ENCODE measurements around the gene HNRNPR. TPM values are rescaled to one million over a fixed set of nuclear protein-coding genes. Genes with fewer than 3 reads are reported as not detected.

Gene HNRNPR
- polyA plus RNA-seq, 3 donors, result 58.5 to 112 (median 82.9) TPM

DNA sequence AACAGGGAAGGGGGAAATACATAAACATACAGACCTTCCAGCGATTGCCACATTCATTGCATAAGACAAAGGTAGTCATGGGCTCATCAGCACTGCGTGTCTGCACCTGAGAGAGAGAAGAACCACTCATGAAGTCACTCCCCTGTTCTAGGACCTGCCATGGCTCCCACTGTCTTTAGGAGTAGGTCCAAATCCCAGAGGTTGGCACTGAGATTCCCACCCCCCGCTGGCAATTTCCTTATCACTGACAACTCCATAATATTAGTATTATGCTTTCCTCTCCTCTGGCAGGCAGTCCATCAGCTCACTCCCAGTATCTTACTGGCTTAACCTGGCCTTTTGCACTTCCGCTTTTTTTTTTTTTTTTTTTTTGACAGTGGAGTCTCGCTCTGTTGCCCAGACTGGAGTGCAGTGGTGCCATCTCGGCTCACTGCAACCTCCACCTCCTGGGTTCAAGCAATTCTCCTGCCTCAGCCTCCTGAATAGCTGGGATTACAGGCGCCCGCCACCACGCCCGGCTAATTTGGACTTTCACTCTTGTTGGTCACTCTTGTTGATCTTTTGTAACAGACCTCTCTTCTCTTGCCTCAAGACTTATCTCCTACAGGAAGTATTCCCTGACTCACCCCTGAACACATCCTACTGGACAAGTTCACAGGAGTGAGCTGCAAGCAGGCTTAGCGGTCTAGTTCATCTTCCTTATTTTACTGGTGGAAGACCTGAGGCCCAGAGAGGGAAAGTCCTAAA, 40.4 kb upstream of the HNRNPR start:
- H3K36me3 Mint-ChIP-seq, result no peaks in the 10 kb centered on the region
- H3K27me3 Mint-ChIP-seq (ENCODE audit: low read depth in 3 of 3), result peaks cover 6 to 14% (median 8%) of the 10 kb centered on the region in 3 donors
- peaks cover 0 to 3% (median 0%) of the 10 kb centered on the region in 7 donors for H3K9me3 Mint-ChIP-seq
- no peaks in the 10 kb centered on the region for H4K20me1 ChIP-seq (ENCODE audit: insufficient read depth, low read length)
- H3K79me2 ChIP-seq (ENCODE audit: insufficient read depth, low read length), result no peaks in the 10 kb centered on the region
- no peak overlapping the region for H3K4me2 ChIP-seq (replicated peaks; ENCODE audit: extremely low read depth, low read length, poor library complexity, severe bottlenecking)
- H3K9me3 ChIP-seq (replicated peaks in 1 of 2; ENCODE audit: control insufficient read depth in 1 of 2, insufficient read depth in 1 of 2, low read length in 2 of 2), result no peaks in the 10 kb centered on the region
- TF ChIP-seq, protein P1, sequence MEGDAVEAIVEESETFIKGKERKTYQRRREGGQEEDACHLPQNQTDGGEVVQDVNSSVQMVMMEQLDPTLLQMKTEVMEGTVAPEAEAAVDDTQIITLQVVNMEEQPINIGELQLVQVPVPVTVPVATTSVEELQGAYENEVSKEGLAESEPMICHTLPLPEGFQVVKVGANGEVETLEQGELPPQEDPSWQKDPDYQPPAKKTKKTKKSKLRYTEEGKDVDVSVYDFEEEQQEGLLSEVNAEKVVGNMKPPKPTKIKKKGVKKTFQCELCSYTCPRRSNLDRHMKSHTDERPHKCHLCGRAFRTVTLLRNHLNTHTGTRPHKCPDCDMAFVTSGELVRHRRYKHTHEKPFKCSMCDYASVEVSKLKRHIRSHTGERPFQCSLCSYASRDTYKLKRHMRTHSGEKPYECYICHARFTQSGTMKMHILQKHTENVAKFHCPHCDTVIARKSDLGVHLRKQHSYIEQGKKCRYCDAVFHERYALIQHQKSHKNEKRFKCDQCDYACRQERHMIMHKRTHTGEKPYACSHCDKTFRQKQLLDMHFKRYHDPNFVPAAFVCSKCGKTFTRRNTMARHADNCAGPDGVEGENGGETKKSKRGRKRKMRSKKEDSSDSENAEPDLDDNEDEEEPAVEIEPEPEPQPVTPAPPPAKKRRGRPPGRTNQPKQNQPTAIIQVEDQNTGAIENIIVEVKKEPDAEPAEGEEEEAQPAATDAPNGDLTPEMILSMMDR (IDR thresholded peaks at IDR 0.05), result no peak
- peaks cover 6% of the 10 kb centered on the region for H3K4me1 Mint-ChIP-seq
- no peak overlapping the region for H2AFZ ChIP-seq (ENCODE audit: insufficient read depth, low read depth, low read length, poor library complexity, severe bottlenecking)
- H3K4me3 Mint-ChIP-seq, result no peak overlapping the region
- 47% methylated on average over 3 of the region's 11 CpGs for WGBS (ENCODE audit: insufficient coverage)
- peak overlapping the region in 2 of 7 donors; percentile 50 to 53 for H3K27ac Mint-ChIP-seq
- peaks cover 3 to 9% of the 10 kb centered on the region in 2 donors for H3K4me1 ChIP-seq (ENCODE audit: control insufficient read depth in 1 of 2, insufficient read depth in 2 of 2, low read length in 2 of 2)
- no peak overlapping the region for H3K4me3 ChIP-seq (replicated peaks in 1 of 3; ENCODE audit: low read depth in 2 of 3, low read length in 3 of 3)
- intact Hi-C loops (cut with micrococcal nuclease), result no loop called here
- H3K27me3 ChIP-seq (ENCODE audit: control insufficient read depth in 2 of 2, insufficient read depth in 2 of 2, low read length in 2 of 2), result no peaks in the 10 kb centered on the region
- peak in 1 of 3 donors; percentile 37 for DNase-seq
- H3K9ac ChIP-seq (ENCODE audit: insufficient read depth, low read length, poor library complexity, severe bottlenecking), result no peak overlapping the region
- no peaks in the 10 kb centered on the region for H3K36me3 ChIP-seq (replicated peaks in 1 of 2; ENCODE audit: control insufficient read depth in 1 of 2, insufficient read depth in 2 of 2, low read length in 2 of 2)
- H3K27ac ChIP-seq (ENCODE audit: low read depth in 1 of 2, low read length in 2 of 2), result no peak overlapping the region

DNA sequence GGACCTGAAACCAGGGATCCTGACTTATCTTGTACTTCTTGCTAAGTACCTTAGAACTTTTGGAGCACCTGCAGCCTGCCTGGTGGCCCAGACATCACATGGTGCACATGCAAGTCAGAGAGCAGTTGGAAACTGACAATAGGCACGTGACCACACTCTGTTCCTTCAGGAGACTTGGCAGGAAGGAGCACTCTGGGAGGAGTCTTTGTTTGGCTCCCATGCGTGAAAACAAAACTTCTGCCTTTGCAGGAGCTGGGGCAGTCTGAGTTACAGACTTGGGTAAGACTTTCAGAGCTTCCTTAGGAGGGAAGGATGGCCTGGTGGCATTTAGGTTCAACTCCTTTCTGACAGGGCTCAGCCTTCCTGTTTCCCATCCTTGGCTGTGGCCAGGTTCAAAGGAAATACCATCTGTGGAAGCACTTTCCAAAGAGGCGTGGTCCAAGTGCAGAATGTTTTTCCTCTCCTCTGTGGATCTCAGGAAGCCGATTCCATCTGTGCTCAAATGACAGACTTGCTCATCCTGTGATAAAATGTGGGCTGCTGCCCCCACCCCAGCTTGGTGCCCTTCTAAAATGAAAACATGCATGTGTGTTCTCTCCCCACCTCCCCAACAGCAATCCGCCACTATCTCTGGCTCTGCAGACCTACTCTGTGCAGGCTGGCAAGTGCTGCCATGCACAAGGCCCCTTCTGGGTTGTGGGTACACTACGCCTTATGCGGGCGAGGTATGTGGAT, 39.7 kb upstream of the HNRNPR start:
- Mint-ChIP-seq H3K4me1 (peaks cover 9% of the 10 kb centered on the region), H3K36me3 (no peaks in the 10 kb centered on the region), H3K27me3 (ENCODE audit: low read depth in 3 of 3) (peaks cover 6 to 14% (median 12%) of the 10 kb centered on the region in 3 donors), H3K27ac (peak overlapping the region in 1 of 7 donors; percentile 50), H3K9me3 (peaks cover 0 to 3% (median 0%) of the 10 kb centered on the region in 7 donors), H3K4me3 (no peak overlapping the region)
- no peak overlapping the region for H2AFZ ChIP-seq (ENCODE audit: insufficient read depth, low read depth, low read length, poor library complexity, severe bottlenecking)
- H3K27ac ChIP-seq (ENCODE audit: low read depth in 1 of 2, low read length in 2 of 2), result no peak overlapping the region
- no peak for DNase-seq
- H3K27me3 ChIP-seq (ENCODE audit: control insufficient read depth in 2 of 2, insufficient read depth in 2 of 2, low read length in 2 of 2), result no peaks in the 10 kb centered on the region
- WGBS (ENCODE audit: insufficient coverage), result 81% methylated on average over 5 of the region's 8 CpGs
- no peaks in the 10 kb centered on the region for H3K36me3 ChIP-seq (replicated peaks in 1 of 2; ENCODE audit: control insufficient read depth in 1 of 2, insufficient read depth in 2 of 2, low read length in 2 of 2)
- H3K4me2 ChIP-seq (replicated peaks; ENCODE audit: extremely low read depth, low read length, poor library complexity, severe bottlenecking), result no peak overlapping the region
- H3K9ac ChIP-seq (ENCODE audit: insufficient read depth, low read length, poor library complexity, severe bottlenecking), result no peak overlapping the region
- H3K9me3 ChIP-seq (replicated peaks in 1 of 2; ENCODE audit: control insufficient read depth in 1 of 2, insufficient read depth in 1 of 2, low read length in 2 of 2), result no peaks in the 10 kb centered on the region
- peaks cover 6 to 12% of the 10 kb centered on the region in 2 donors for H3K4me1 ChIP-seq (ENCODE audit: control insufficient read depth in 1 of 2, insufficient read depth in 2 of 2, low read length in 2 of 2)
- intact Hi-C loops (cut with micrococcal nuclease), result no loop called here
- H4K20me1 ChIP-seq (ENCODE audit: insufficient read depth, low read length), result no peaks in the 10 kb centered on the region
- TF ChIP-seq, protein P1 (IDR thresholded peaks at IDR 0.05), result no peak
- no peaks in the 10 kb centered on the region for H3K79me2 ChIP-seq (ENCODE audit: insufficient read depth, low read length)
- no peak overlapping the region for H3K4me3 ChIP-seq (replicated peaks in 1 of 3; ENCODE audit: low read depth in 2 of 3, low read length in 3 of 3)
